K562 (cell line): ENCODE data around the gene DPP3. TPM values are rescaled to one million over a fixed set of nuclear protein-coding genes. Genes with fewer than 3 reads are reported as not detected.

Experiments
- ADNP ChIP-seq: fragments of 200-800 bp; sonication (Bioruptor generic); IDR thresholded peaks from 2 replicates; pipeline ENCODE4 v1.6.1; 2016; ENCODE audit warnings: missing genetic modification characterization, missing compliant biosample characterization
- C11orf30 ChIP-seq: fragments of 450-650 bp; IDR thresholded peaks from 2 replicates; pipeline ENCODE4 v1.6.1; 2016; ENCODE audit warnings: low read depth, mild to moderate bottlenecking
- CBX1 ChIP-seq: sonication (generic); IDR thresholded peaks from 2 replicates; pipeline ENCODE4 v1.6.1; 2016; ENCODE audit warnings: antibody characterized with exemption, low read depth, mild to moderate bottlenecking
- CBX5 ChIP-seq: IDR thresholded peaks from 2 replicates; pipeline ENCODE4 v1.6.1; 2014; ENCODE audit warnings: low read depth, borderline replicate concordance
- E2F1 ChIP-seq: sonication (generic); formaldehyde crosslinking; IDR thresholded peaks from 2 replicates; pipeline ENCODE4 v1.8.1; 2023; ENCODE audit warnings: mild to moderate bottlenecking, missing genetic modification reagents, moderate library complexity
- ETV5 ChIP-seq: sonication (generic); formaldehyde crosslinking; IDR thresholded peaks from 2 replicates; pipeline ENCODE4 v1.4.0; 2020; ENCODE audit warnings: low read depth, mild to moderate bottlenecking, missing genetic modification reagents
- FIP1L1 ChIP-seq: fragments of 200-400 bp; formaldehyde crosslinking; IDR thresholded peaks from 2 replicates; pipeline ENCODE4 v1.6.1; 2018; ENCODE audit warnings: mild to moderate bottlenecking, low read depth, low read length; ENCODE audit not compliant: poor library complexity, severe bottlenecking
- GABPA ChIP-seq: fragments of 200-800 bp; sonication (Bioruptor generic); conservative IDR thresholded peaks from 2 replicates; pipeline ENCODE4 v1.6.1; 2016; ENCODE audit warnings: low read depth, missing genetic modification characterization, missing compliant biosample characterization
- KAT7 ChIP-seq: sonication (generic); formaldehyde crosslinking; IDR thresholded peaks from 2 replicates; pipeline ENCODE4 v1.8.0; 2022; ENCODE audit warnings: missing genetic modification reagents, mild to moderate bottlenecking, borderline replicate concordance
- LCOR ChIP-seq: sonication (generic); formaldehyde crosslinking; IDR thresholded peaks from 2 replicates; pipeline ENCODE4 v1.8.0; 2022; ENCODE audit warnings: mild to moderate bottlenecking, missing genetic modification reagents
- MAFF ChIP-seq: IDR thresholded peaks from 2 replicates; pipeline ENCODE4 v1.6.1; 2012; ENCODE audit warnings: low read length, improper control_type of control experiment
- MYNN ChIP-seq, 2 experiments: sonication (generic); formaldehyde crosslinking in 1 of 2; IDR thresholded peaks; 2 replicates each; pipeline versions ENCODE4 v1.5.0 to v1.6.1; 2016 to 2020; ENCODE audit warnings: antibody characterized with exemption in 1 of 2, missing genetic modification reagents in 1 of 2
- NCOA1 ChIP-seq: fragments of 450-650 bp; IDR thresholded peaks from 2 replicates; pipeline ENCODE4 v1.6.1; 2016; ENCODE audit warnings: low read depth
- RBFOX2 ChIP-seq: fragments of 200-400 bp; formaldehyde crosslinking; IDR thresholded peaks from 2 replicates; pipeline ENCODE4 v1.6.1; 2017; ENCODE audit warnings: low read depth, mild to moderate bottlenecking, low read length, moderate library complexity
- SIN3A ChIP-seq, 2 experiments: fragments of 150-350 bp in 1 of 2; IDR thresholded peaks; 2 replicates each; pipeline ENCODE4 v1.6.1; 2011 to 2016; ENCODE audit warnings: borderline replicate concordance in 2 of 2, low read depth in 2 of 2, low read length in 2 of 2, mild to moderate bottlenecking in 2 of 2, moderate library complexity in 2 of 2; ENCODE audit not compliant: control insufficient read depth in 1 of 2
- STAG1 ChIP-seq: sonication (generic); formaldehyde crosslinking; IDR thresholded peaks from 2 replicates; pipeline ENCODE4 v1.5.0; 2020; ENCODE audit warnings: missing genetic modification reagents, borderline replicate concordance
- STAT5A ChIP-seq: IDR thresholded peaks from 2 replicates; pipeline ENCODE4 v1.6.1; 2012; ENCODE audit warnings: low read length, inconsistent platforms, borderline replicate concordance
- THRA ChIP-seq: fragments of 450-650 bp; IDR thresholded peaks from 2 replicates; pipeline ENCODE4 v1.6.1; 2017; ENCODE audit warnings: mild to moderate bottlenecking, moderate library complexity
- THRB ChIP-seq: fragments of 450-650 bp; formaldehyde crosslinking; conservative IDR thresholded peaks from 2 replicates; pipeline ENCODE4 v1.4.0; 2022; ENCODE audit warnings: mild to moderate bottlenecking, missing genetic modification characterization
- TOE1 ChIP-seq, 2 experiments: fragments of 450-650 bp in 1 of 2; sonication (generic) in 1 of 2; formaldehyde crosslinking in 1 of 2; IDR thresholded peaks; 2 replicates each; pipeline versions ENCODE4 v1.7.1 to v1.8.0; 2016 to 2022; ENCODE audit warnings: borderline replicate concordance in 2 of 2, mild to moderate bottlenecking in 2 of 2, antibody characterized with exemption in 1 of 2, inconsistent platforms in 1 of 2, low read depth in 1 of 2, missing genetic modification reagents in 1 of 2, moderate library complexity in 1 of 2
- XRCC5 ChIP-seq: fragments of 200-400 bp; formaldehyde crosslinking; IDR thresholded peaks from 2 replicates; pipeline ENCODE4 v1.6.1; 2017; ENCODE audit warnings: low read depth, mild to moderate bottlenecking, low read length
- ZNF232 ChIP-seq: sonication (generic); formaldehyde crosslinking; IDR thresholded peaks from 2 replicates; pipeline ENCODE4 v1.8.0; 2022; ENCODE audit warnings: mild to moderate bottlenecking, missing genetic modification reagents
- polyA plus RNA-seq, 8 experiments: library from polyadenylated mRNA; depleted of rRNA in 4 of 8; stranded (reverse) in 5 of 8; unstranded in 3 of 8; fragments of >200 nt; fragmentation: Nextera tagmentation in 2 of 8; fragmentation: Illumina TruSeq in 1 of 8; extraction: Ambion mirVana in 2 of 8; extraction: Trizol in 1 of 8; gene quantifications; 2 replicates each; pipeline versions ENCODE4 v1.2.1 to v1.2.3, GENCODE V29; 2011 to 2014; ENCODE audit warnings: inconsistent platforms in 1 of 8, missing spikeins in 1 of 8
- total RNA-seq, 7 experiments: library from RNA; depleted of rRNA in 6 of 7; stranded (reverse); fragments of >200 nt in 6 of 7; fragmentation: Illumina TruSeq in 2 of 7; extraction: Trizol in 2 of 7; gene quantifications; 2 replicates each; pipeline versions ENCODE4 v1.2.1 to v1.2.3, GENCODE V29; 2011 to 2021; ENCODE audit warnings: low replicate concordance in 1 of 7

Gene DPP3
- total and polyA plus RNA-seq, 9 of the 15 experiments (the other 6 are each of a cell fraction or from before 2014, with no cell fraction given) = 3.7 to 69.2 (median 43.3) TPM

- TF ChIP-seq MAFF (0 out of 2 replicates have a peak, but pooled peaks have one; percentile 1), STAT5A (no peak), CBX5 (no peak), RBFOX2 (peak; percentile 97), NCOA1 (peak; percentile 50; the same call in 1 of the 2 replicates), TOE1 (IDR thresholded peaks at IDR 0.05; ENCODE audit: borderline replicate concordance) (peak; percentile 93), TOE1 (CRISPR knock-in tag; IDR thresholded peaks at IDR 0.05; ENCODE audit: borderline replicate concordance, low read depth) (no peak), GABPA (tag) (peak; percentile 94), KAT7 (CRISPR knock-in tag) (no peak; the same call in 1 of the 2 replicates), ZNF232 (CRISPR knock-in tag) (0 out of 2 replicates have a peak, but pooled peaks have one; percentile 36), FIP1L1 (peak; percentile 75), STAG1 (no peak), ADNP (tag) (peak; percentile 94), LCOR (CRISPR knock-in tag) (peak; percentile 42; the same call in 1 of the 2 replicates), XRCC5 (0 out of 2 replicates have a peak, but pooled peaks have one; percentile 4), THRA (no peak), E2F1 (CRISPR knock-in tag) (peak; percentile 71; the same call in 1 of the 2 replicates), MYNN (IDR thresholded peaks at IDR 0.05) (no peak), MYNN (CRISPR knock-in tag; IDR thresholded peaks at IDR 0.05) (no peak), THRB (CRISPR knock-in tag) (0 out of 2 replicates have a peak, but pooled peaks have one; percentile 44), ETV5 (no peak; the same call in 1 of the 2 replicates), CBX1 (peak; percentile 82), SIN3A (IDR thresholded peaks at IDR 0.05; ENCODE audit: borderline replicate concordance in 2 of 2, control insufficient read depth in 1 of 2, low read depth in 2 of 2, low read length in 2 of 2) (peak; percentile 37 to 95; a peak in 3 of 4 replicates), C11orf30 (peak; percentile 62; the same call in 1 of the 2 replicates)
Observed at GRCh38 chr11:66480117-66480938, at the start of gene DPP3 (continued).
